BLaER1 treated with 17β-estradiol and CSF1 and Interleukin-3, amounts not matched to agents 10 nM and 100 nM (cell line): Measurements from ENCODE around the gene SH3PXD2A.
A peak's percentile ranks its signal among the peaks of the same experiment; 100 is the strongest.

Experiments used
- H3K27ac ChIP-seq, 11 experiments: shearing (Covaris generic); formaldehyde crosslinking; 2 replicates each; pipeline ENCODE4 v1.8.1; 2022
- H3K27me3 ChIP-seq, 11 experiments: shearing (Covaris generic); formaldehyde crosslinking; 2 replicates each; pipeline ENCODE4 v1.8.1; 2022
- H3K36me3 ChIP-seq, 11 experiments: shearing (Covaris generic); formaldehyde crosslinking; 2 replicates each; pipeline ENCODE4 v1.8.1; 2022
- H3K4me1 ChIP-seq, 10 experiments: shearing (Covaris generic); formaldehyde crosslinking; 2 replicates each; pipeline ENCODE4 v1.8.1; 2022
- H3K4me2 ChIP-seq, 11 experiments: shearing (Covaris generic); formaldehyde crosslinking; 2 replicates each; pipeline ENCODE4 v1.8.1; 2022
- H3K4me3 ChIP-seq, 10 experiments: shearing (Covaris generic); formaldehyde crosslinking; 2 replicates each; pipeline ENCODE4 v1.8.1; 2022
- H3K9ac ChIP-seq, 11 experiments: shearing (Covaris generic); formaldehyde crosslinking; 2 replicates each; pipeline ENCODE4 v1.8.1; 2022
- H3K9me3 ChIP-seq, 11 experiments: shearing (Covaris generic); formaldehyde crosslinking; replicated peaks in 1 of 11; 2 replicates each; pipeline ENCODE4 v1.8.1; 2022
- H4K20me1 ChIP-seq, 11 experiments: shearing (Covaris generic); formaldehyde crosslinking; 2 replicates each; pipeline ENCODE4 v1.8.1; 2022
- Cebpa-rat ChIP-seq, 11 experiments: shearing (Covaris generic); IDR thresholded peaks; 2 replicates each; pipeline ENCODE4 v1.8.1; 2022

SH3PXD2A gene

GRCh38 chr10:103855424-103855823, at the start of gene SH3PXD2A:
SH3PXD2A (minus strand) TSS chr10:103855576; CDS start chr10:103855266, 310 bp downstream.
- peak within 1 kb of the TSS; percentile 60 to 95 (median 88) for H3K27ac ChIP-seq
- H3K4me1 ChIP-seq, result peaks cover 68 to 89% (median 81%) of the 10 kb centered on the region in 10 experiments
- H3K9me3 ChIP-seq, result no peaks in the 10 kb centered on the region
- no peaks in the 10 kb centered on the region for H3K27me3 ChIP-seq
- no peak for TF ChIP-seq Cebpa-rat (IDR thresholded peaks at IDR 0.05)
- H3K4me3 ChIP-seq, result peak within 1 kb of the TSS; percentile 79 to 94 (median 84)
- H3K9ac ChIP-seq, result peak within 1 kb of the TSS; percentile 85 to 94 (median 90)
- H3K4me2 ChIP-seq, result peak within 1 kb of the TSS; percentile 83 to 97 (median 93)
- H3K36me3 ChIP-seq, result peaks cover 0 to 25% (median 18%) of the 10 kb centered on the region in 11 experiments; a peak in 10 of 22 replicates
- peaks cover 0 to 43% (median 37%) of the 10 kb centered on the region in 11 experiments; a peak in 20 of 22 replicates for H4K20me1 ChIP-seq

GRCh38 chr10:103901299-103901698, 45.9 kb upstream of the SH3PXD2A start:
- no peaks in the 10 kb centered on the region for H3K9me3 ChIP-seq
- peaks cover 40 to 70% (median 54%) of the 10 kb centered on the region in 11 experiments for H3K36me3 ChIP-seq
- H3K9ac ChIP-seq, result no peak overlapping the region
- H3K4me2 ChIP-seq, result no peak overlapping the region
- no peak for TF ChIP-seq Cebpa-rat (IDR thresholded peaks at IDR 0.05)
- H3K4me3 ChIP-seq, result no peak overlapping the region
- H3K27ac ChIP-seq, result no peak overlapping the region
- H3K27me3 ChIP-seq, result no peaks in the 10 kb centered on the region
- no peaks in the 10 kb centered on the region for H4K20me1 ChIP-seq
- H3K4me1 ChIP-seq, result peaks cover under 1 to 20% (median 14%) of the 10 kb centered on the region in 10 experiments; a peak in 18 of 20 replicates

- H3K27ac ChIP-seq, result no peak overlapping the region
- peaks cover 20 to 37% (median 30%) of the 10 kb centered on the region in 10 experiments for H3K4me1 ChIP-seq
- TF ChIP-seq Cebpa-rat (IDR thresholded peaks at IDR 0.05), result no peak
- H3K4me2 ChIP-seq, result no peak overlapping the region
- H3K27me3 ChIP-seq, result no peaks in the 10 kb centered on the region
- no peaks in the 10 kb centered on the region for H3K9me3 ChIP-seq
- no peak overlapping the region for H3K9ac ChIP-seq
- H3K36me3 ChIP-seq, result peaks cover 33 to 63% (median 53%) of the 10 kb centered on the region in 11 experiments
- no peaks in the 10 kb centered on the region for H4K20me1 ChIP-seq
- no peak overlapping the region for H3K4me3 ChIP-seq
Observed at GRCh38 chr10:103899312-103899711, 43.9 kb upstream of the SH3PXD2A start.

- peaks cover 20 to 54% (median 43%) of the 10 kb centered on the region in 11 experiments for H3K36me3 ChIP-seq
- H3K4me2 ChIP-seq, result peak overlapping the region in 2 of 11 experiments; percentile 5 to 36; a peak in 4 of 22 replicates
- no peak for TF ChIP-seq Cebpa-rat (IDR thresholded peaks at IDR 0.05)
- peaks cover 28 to 47% (median 34%) of the 10 kb centered on the region in 10 experiments for H3K4me1 ChIP-seq
- no peak overlapping the region for H3K27ac ChIP-seq
- H3K4me3 ChIP-seq, result no peak overlapping the region
- no peaks in the 10 kb centered on the region for H3K9me3 ChIP-seq
- H3K9ac ChIP-seq, result no peak overlapping the region
- H4K20me1 ChIP-seq, result no peaks in the 10 kb centered on the region
- H3K27me3 ChIP-seq, result no peaks in the 10 kb centered on the region
Observed at GRCh38 chr10:103897241-103897774, 41.9 kb upstream of the SH3PXD2A start.

GRCh38 chr10:103896225-103896624, 40.8 kb upstream of the SH3PXD2A start:
- Histone ChIP-seq H3K9ac (no peak overlapping the region), H4K20me1 (no peaks in the 10 kb centered on the region), H3K27me3 (no peaks in the 10 kb centered on the region), H3K4me1 (peaks cover 28 to 47% (median 34%) of the 10 kb centered on the region in 10 experiments), H3K9me3 (no peaks in the 10 kb centered on the region), H3K4me2 (peak overlapping the region in 6 of 11 experiments; percentile 56 to 80 (median 72); a peak in 10 of 22 replicates), H3K36me3 (peaks cover 29 to 65% (median 50%) of the 10 kb centered on the region in 11 experiments), H3K27ac (peak overlapping the region in 4 of 11 experiments; percentile 14 to 62 (median 50); a peak in 6 of 22 replicates), H3K4me3 (no peak overlapping the region)
- no peak for TF ChIP-seq Cebpa-rat (IDR thresholded peaks at IDR 0.05)

- Histone ChIP-seq H3K27ac (peak overlapping the region in 5 of 11 experiments; percentile 1 to 62 (median 46); a peak in 7 of 22 replicates), H3K9ac (0 out of 22 replicates have a peak overlapping the region, but pooled peaks of 1 of the 11 experiments have one; percentile 3), H3K9me3 (no peaks in the 10 kb centered on the region), H3K4me2 (peak overlapping the region in 10 of 11 experiments; percentile 18 to 80 (median 60); a peak in 19 of 22 replicates), H3K27me3 (no peaks in the 10 kb centered on the region), H3K4me3 (no peak overlapping the region), H4K20me1 (no peaks in the 10 kb centered on the region), H3K36me3 (peaks cover 32 to 71% (median 55%) of the 10 kb centered on the region in 11 experiments), H3K4me1 (peaks cover 28 to 49% (median 36%) of the 10 kb centered on the region in 10 experiments)
- TF ChIP-seq Cebpa-rat (IDR thresholded peaks at IDR 0.05), result no peak
Observed at GRCh38 chr10:103895411-103896186, 40.2 kb upstream of the SH3PXD2A start.

GRCh38 chr10:103894441-103894864, 39.1 kb upstream of the SH3PXD2A start:
- peak overlapping the region in 8 of 11 experiments; percentile 26 to 80 (median 67); a peak in 11 of 22 replicates for H3K4me2 ChIP-seq
- H3K9me3 ChIP-seq, result no peaks in the 10 kb centered on the region
- peak overlapping the region in 3 of 11 experiments; percentile 11 to 46 (median 31); a peak in 5 of 22 replicates for H3K9ac ChIP-seq
- no peak for TF ChIP-seq Cebpa-rat (IDR thresholded peaks at IDR 0.05)
- no peaks in the 10 kb centered on the region for H3K27me3 ChIP-seq
- H4K20me1 ChIP-seq, result no peaks in the 10 kb centered on the region
- peaks cover 25 to 67% (median 45%) of the 10 kb centered on the region in 11 experiments for H3K36me3 ChIP-seq
- H3K27ac ChIP-seq, result peak overlapping the region in 4 of 11 experiments; percentile 8 to 62 (median 50); a peak in 4 of 22 replicates
- no peak overlapping the region for H3K4me3 ChIP-seq
- peaks cover 28 to 60% (median 42%) of the 10 kb centered on the region in 10 experiments for H3K4me1 ChIP-seq

- H3K4me3 ChIP-seq, result no peak overlapping the region
- H3K9ac ChIP-seq, result peak overlapping the region in 1 of 11 experiments; percentile 31; a peak in 1 of 22 replicates
- H4K20me1 ChIP-seq, result no peaks in the 10 kb centered on the region
- peaks cover 28 to 60% (median 41%) of the 10 kb centered on the region in 10 experiments for H3K4me1 ChIP-seq
- no peaks in the 10 kb centered on the region for H3K9me3 ChIP-seq
- peak overlapping the region in 3 of 11 experiments; percentile 56 to 70 (median 64); a peak in 3 of 22 replicates for H3K4me2 ChIP-seq
- H3K27ac ChIP-seq, result peak overlapping the region in 1 of 11 experiments; percentile 62; a peak in 2 of 22 replicates
- TF ChIP-seq Cebpa-rat (IDR thresholded peaks at IDR 0.05), result no peak
- no peaks in the 10 kb centered on the region for H3K27me3 ChIP-seq
- peaks cover 20 to 63% (median 38%) of the 10 kb centered on the region in 11 experiments; a peak in 21 of 22 replicates for H3K36me3 ChIP-seq
Observed at GRCh38 chr10:103893817-103894216, 38.4 kb upstream of the SH3PXD2A start.
